Astrocyte (in vitro differentiated cells and primary cell): ENCODE data around the gene PLEKHA1. TPM values are rescaled to one million over a fixed set of nuclear protein-coding genes. Genes with fewer than 3 reads are reported as not detected.

Experiments
- DNase-seq: peaks from one replicate; pipeline ENCODE4 v3.0.0-alpha.2; 2010; ENCODE audit warnings: low read depth
- FAIRE-seq: peaks from 2 replicates; lab custom pipeline; 2011; peaks lifted over from hg19 to GRCh38; lab: Jason Lieb, UNC
- H2AFZ ChIP-seq: 2 replicates; pipeline ENCODE4 v1.6.0; 2012; ENCODE audit warnings: low read depth, low read length, inconsistent platforms
- H3K27ac ChIP-seq: 2 replicates; pipeline ENCODE4 v1.5.1; 2011; ENCODE audit warnings: low read depth, low read length, inconsistent platforms
- H3K27me3 ChIP-seq: 2 replicates; pipeline ENCODE4 v1.6.0; 2011; ENCODE audit warnings: low read length, inconsistent platforms; ENCODE audit not compliant: insufficient read depth
- H3K36me3 ChIP-seq: 2 replicates; pipeline ENCODE4 v1.5.1; 2011; ENCODE audit warnings: low read length, inconsistent platforms; ENCODE audit not compliant: insufficient read depth
- H3K4me1 ChIP-seq: 2 replicates; pipeline ENCODE4 v1.5.1; 2011; ENCODE audit warnings: low read length, inconsistent platforms; ENCODE audit not compliant: insufficient read depth
- H3K4me2 ChIP-seq: 2 replicates; pipeline ENCODE4 v1.6.0; 2012; ENCODE audit warnings: low read length, inconsistent platforms
- H3K4me3 ChIP-seq: 2 replicates; pipeline ENCODE4 v1.5.1; 2011; ENCODE audit warnings: low read depth, mild to moderate bottlenecking, low read length, inconsistent platforms; ENCODE audit not compliant: insufficient read depth
- H3K79me2 ChIP-seq: 2 replicates; pipeline ENCODE4 v1.6.0; 2012; ENCODE audit warnings: mild to moderate bottlenecking, low read length, inconsistent platforms; ENCODE audit not compliant: insufficient read depth
- H3K9ac ChIP-seq: 2 replicates; pipeline ENCODE4 v1.6.0; 2012; ENCODE audit warnings: mild to moderate bottlenecking, low read length, inconsistent platforms
- H3K9me3 ChIP-seq: 2 replicates; pipeline ENCODE4 v1.5.1; 2012; ENCODE audit warnings: low read depth, mild to moderate bottlenecking, low read length, inconsistent platforms; ENCODE audit not compliant: insufficient read depth
- H4K20me1 ChIP-seq: 2 replicates; pipeline ENCODE4 v1.6.0; 2012; ENCODE audit warnings: low read length, inconsistent platforms; ENCODE audit not compliant: insufficient read depth
- H3K27ac Mint-ChIP-seq: one replicate; pipeline ENCODE4 v1.8.0; 2021; ENCODE audit warnings: mild to moderate bottlenecking, mixed read lengths; ENCODE audit not compliant: unreplicated experiment
- H3K27me3 Mint-ChIP-seq: one replicate; pipeline ENCODE4 v1.8.0; 2021; ENCODE audit warnings: low read depth, mixed read lengths; ENCODE audit not compliant: unreplicated experiment
- H3K36me3 Mint-ChIP-seq: one replicate; pipeline ENCODE4 v1.8.0; 2021; ENCODE audit warnings: low read depth, mixed read lengths; ENCODE audit not compliant: unreplicated experiment
- H3K4me1 Mint-ChIP-seq: one replicate; pipeline ENCODE4 v1.8.0; 2021; ENCODE audit warnings: low read depth, mixed read lengths; ENCODE audit not compliant: unreplicated experiment
- H3K4me3 Mint-ChIP-seq: one replicate; pipeline ENCODE4 v1.8.0; 2021; ENCODE audit warnings: mild to moderate bottlenecking, moderate library complexity, mixed read lengths; ENCODE audit not compliant: unreplicated experiment
- H3K9me3 Mint-ChIP-seq: one replicate; pipeline ENCODE4 v1.8.0; 2021; ENCODE audit warnings: mild to moderate bottlenecking, mixed read lengths; ENCODE audit not compliant: unreplicated experiment
- CTCF ChIP-seq: IDR thresholded peaks from 2 replicates; pipeline ENCODE4 v1.5.1; 2011; ENCODE audit warnings: low read depth, mild to moderate bottlenecking, inconsistent platforms, low read length, moderate library complexity; ENCODE audit not compliant: insufficient read depth
- EZH2 ChIP-seq: IDR thresholded peaks from 2 replicates; pipeline ENCODE4 v1.6.1; 2012; ENCODE audit warnings: mild to moderate bottlenecking, low read length, inconsistent platforms; ENCODE audit not compliant: insufficient read depth
- total RNA-seq: library from RNA; stranded (reverse); gene quantifications from 2 replicates; pipeline ENCODE4 v1.2.1, GENCODE V29; 2021

PLEKHA1 gene
- total RNA-seq, 1 donor from 2014 or later: 31.7 TPM

- no peaks in the 10 kb centered on the region for H3K9me3 ChIP-seq
- no peak for FAIRE-seq
- no peak overlapping the region for H3K9ac ChIP-seq
- no peak overlapping the region for H3K4me3 ChIP-seq
- H3K79me2 ChIP-seq: peaks cover 11% of the 10 kb centered on the region
- no peak for DNase-seq
- H3K27me3 ChIP-seq: no peaks in the 10 kb centered on the region
- no peak overlapping the region for H3K4me2 ChIP-seq
- H4K20me1 ChIP-seq: peaks cover 12% of the 10 kb centered on the region
- Mint-ChIP-seq H3K27ac (no peak overlapping the region), H3K9me3 (no peaks in the 10 kb centered on the region), H3K36me3 (peaks cover 3% of the 10 kb centered on the region), H3K4me3 (no peak overlapping the region), H3K27me3 (peaks cover 37% of the 10 kb centered on the region), H3K4me1 (peaks cover 20% of the 10 kb centered on the region)
- TF ChIP-seq EZH2 (no peak), CTCF (no peak)
- no peak overlapping the region for H2AFZ ChIP-seq
- H3K36me3 ChIP-seq: no peaks in the 10 kb centered on the region
- no peak overlapping the region for H3K27ac ChIP-seq
- peaks cover 24% of the 10 kb centered on the region for H3K4me1 ChIP-seq
These were observed 84.2 kb downstream of the PLEKHA1 start for GRCh38 chr10:122458693-122459092.

GRCh38 chr10:122459561-122460273 is 85.2 kb downstream of the PLEKHA1 start:
- Histone ChIP-seq H3K4me2 (peak overlapping the region; percentile 94), H4K20me1 (peaks cover 23% of the 10 kb centered on the region), H3K27ac (no peak overlapping the region), H3K36me3 (no peaks in the 10 kb centered on the region), H3K4me1 (peaks cover 24% of the 10 kb centered on the region), H3K9me3 (no peaks in the 10 kb centered on the region), H3K4me3 (no peak overlapping the region), H2AFZ (no peak overlapping the region), H3K79me2 (peaks cover 17% of the 10 kb centered on the region), H3K9ac (no peak overlapping the region), H3K27me3 (no peaks in the 10 kb centered on the region)
- FAIRE-seq: peak; percentile 5
- H3K4me3 Mint-ChIP-seq: peak overlapping the region; percentile 66
- no peak for TF ChIP-seq CTCF
- no peak for TF ChIP-seq EZH2
- H3K27me3 Mint-ChIP-seq: peaks cover 47% of the 10 kb centered on the region
- H3K4me1 Mint-ChIP-seq: peaks cover 20% of the 10 kb centered on the region
- peak; percentile 82 for DNase-seq
- no peaks in the 10 kb centered on the region for H3K9me3 Mint-ChIP-seq
- H3K36me3 Mint-ChIP-seq: peaks cover 4% of the 10 kb centered on the region
- H3K27ac Mint-ChIP-seq: no peak overlapping the region

- Mint-ChIP-seq H3K27me3 (peaks cover 53% of the 10 kb centered on the region), H3K36me3 (peaks cover 8% of the 10 kb centered on the region), H3K4me1 (peaks cover 20% of the 10 kb centered on the region), H3K9me3 (no peaks in the 10 kb centered on the region), H3K4me3 (peak overlapping the region; percentile 80), H3K27ac (no peak overlapping the region)
- Histone ChIP-seq H3K4me1 (peaks cover 24% of the 10 kb centered on the region), H3K27me3 (peaks cover 5% of the 10 kb centered on the region), H4K20me1 (peaks cover 34% of the 10 kb centered on the region), H3K4me3 (peak overlapping the region; percentile 74), H3K79me2 (peaks cover 20% of the 10 kb centered on the region), H3K9ac (peak overlapping the region; percentile 51), H3K36me3 (no peaks in the 10 kb centered on the region), H3K4me2 (peak overlapping the region; percentile 94), H2AFZ (peak overlapping the region; percentile 81), H3K27ac (no peak overlapping the region), H3K9me3 (no peaks in the 10 kb centered on the region)
- no peak for FAIRE-seq
- TF ChIP-seq EZH2: no peak
- no peak for TF ChIP-seq CTCF
- DNase-seq: no peak
These were observed 86.4 kb downstream of the PLEKHA1 start for GRCh38 chr10:122460891-122461293.
